ENCODE results near the gene TTC16.

DNA sequence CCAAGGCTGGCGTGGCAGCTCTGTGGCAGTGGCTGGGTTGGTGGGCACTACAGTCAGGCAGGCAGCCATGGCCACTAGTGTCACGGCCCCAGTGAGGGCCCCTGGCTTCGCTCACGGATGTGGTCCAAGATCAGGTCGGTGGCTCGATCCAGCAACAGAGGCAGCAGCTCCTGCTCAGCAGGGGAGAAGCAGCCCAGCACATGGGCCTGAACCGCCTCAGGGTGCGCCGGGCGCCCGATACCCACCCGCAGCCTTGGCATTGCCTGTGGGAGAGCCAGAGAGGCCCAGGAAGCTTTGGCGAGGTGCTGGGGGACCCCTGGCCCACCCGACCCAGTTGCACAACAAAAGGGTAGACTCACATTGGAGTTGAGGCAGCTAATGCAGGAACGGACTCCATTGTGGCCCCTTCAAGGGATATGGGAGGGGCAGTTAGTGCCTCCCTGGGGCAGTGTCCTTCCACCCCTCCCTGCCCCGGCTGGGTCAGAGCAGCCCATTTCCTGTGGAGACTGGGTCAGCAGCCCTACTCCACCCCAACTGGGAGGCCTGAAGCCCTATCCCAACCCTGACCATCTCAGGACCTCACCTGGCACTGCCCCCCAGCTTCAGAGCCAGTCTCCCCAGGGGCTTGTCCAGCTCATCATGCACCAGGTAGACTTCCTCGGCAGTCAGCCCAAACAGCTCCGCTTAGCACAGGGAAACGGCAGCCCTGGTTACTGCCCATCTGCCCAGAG is 1.7 kb upstream of the TTC16 start:
- TF ChIP-seq, protein P1, sequence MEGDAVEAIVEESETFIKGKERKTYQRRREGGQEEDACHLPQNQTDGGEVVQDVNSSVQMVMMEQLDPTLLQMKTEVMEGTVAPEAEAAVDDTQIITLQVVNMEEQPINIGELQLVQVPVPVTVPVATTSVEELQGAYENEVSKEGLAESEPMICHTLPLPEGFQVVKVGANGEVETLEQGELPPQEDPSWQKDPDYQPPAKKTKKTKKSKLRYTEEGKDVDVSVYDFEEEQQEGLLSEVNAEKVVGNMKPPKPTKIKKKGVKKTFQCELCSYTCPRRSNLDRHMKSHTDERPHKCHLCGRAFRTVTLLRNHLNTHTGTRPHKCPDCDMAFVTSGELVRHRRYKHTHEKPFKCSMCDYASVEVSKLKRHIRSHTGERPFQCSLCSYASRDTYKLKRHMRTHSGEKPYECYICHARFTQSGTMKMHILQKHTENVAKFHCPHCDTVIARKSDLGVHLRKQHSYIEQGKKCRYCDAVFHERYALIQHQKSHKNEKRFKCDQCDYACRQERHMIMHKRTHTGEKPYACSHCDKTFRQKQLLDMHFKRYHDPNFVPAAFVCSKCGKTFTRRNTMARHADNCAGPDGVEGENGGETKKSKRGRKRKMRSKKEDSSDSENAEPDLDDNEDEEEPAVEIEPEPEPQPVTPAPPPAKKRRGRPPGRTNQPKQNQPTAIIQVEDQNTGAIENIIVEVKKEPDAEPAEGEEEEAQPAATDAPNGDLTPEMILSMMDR (IDR thresholded peaks at IDR 0.05), result no peak
- TF ChIP-seq EZH2 (IDR thresholded peaks at IDR 0.05), result no peak
- no peak for TF ChIP-seq EZH2phosphoT487 (IDR thresholded peaks at IDR 0.05)
